ENCODE results near the gene SPSB3.
A peak's percentile ranks its signal among the peaks of the same experiment; 100 is the strongest.

Gene SPSB3

GRCh38 chr16:1777375-1778199, 4.8 kb downstream of the SPSB3 start:
- Histone ChIP-seq H3K4me1 (ENCODE audit: insufficient read depth, low read length) (no peaks in the 10 kb centered on the region; the same call in 1 of the 2 replicates), H3K9ac (ENCODE audit: low read depth, low read length) (no peak overlapping the region), H3K36me3 (ENCODE audit: insufficient read depth, low read length) (no peaks in the 10 kb centered on the region; the same call in none of the 2 replicates), H3K9me3 (ENCODE audit: control insufficient read depth, insufficient read depth, low read length) (no peaks in the 10 kb centered on the region)

- Histone ChIP-seq H3K36me3 (ENCODE audit: insufficient read depth, low read length) (no peaks in the 10 kb centered on the region; the same call in none of the 2 replicates), H3K9me3 (ENCODE audit: control insufficient read depth, insufficient read depth, low read length) (no peaks in the 10 kb centered on the region), H3K9ac (ENCODE audit: low read depth, low read length) (no peak overlapping the region), H3K4me1 (ENCODE audit: insufficient read depth, low read length) (no peaks in the 10 kb centered on the region; the same call in 1 of the 2 replicates)
Measured at GRCh38 chr16:1776991-1777374, 5.4 kb downstream of the SPSB3 start.

GRCh38 chr16:1776672-1776955, 5.8 kb downstream of the SPSB3 start:
- Histone ChIP-seq H3K9ac (ENCODE audit: low read depth, low read length) (no peak overlapping the region), H3K36me3 (ENCODE audit: insufficient read depth, low read length) (no peaks in the 10 kb centered on the region; the same call in none of the 2 replicates), H3K9me3 (ENCODE audit: control insufficient read depth, insufficient read depth, low read length) (no peaks in the 10 kb centered on the region), H3K4me1 (ENCODE audit: insufficient read depth, low read length) (no peaks in the 10 kb centered on the region; the same call in 1 of the 2 replicates)

- Histone ChIP-seq H3K9ac (ENCODE audit: low read depth, low read length) (no peak overlapping the region), H3K4me1 (ENCODE audit: insufficient read depth, low read length) (no peaks in the 10 kb centered on the region), H3K36me3 (ENCODE audit: insufficient read depth, low read length) (no peaks in the 10 kb centered on the region; the same call in none of the 2 replicates), H3K9me3 (ENCODE audit: control insufficient read depth, insufficient read depth, low read length) (no peaks in the 10 kb centered on the region)
Measured at GRCh38 chr16:1775846-1776671, 6.3 kb downstream of the SPSB3 start.

- Histone ChIP-seq H3K36me3 (ENCODE audit: insufficient read depth, low read length) (no peaks in the 10 kb centered on the region; the same call in none of the 2 replicates), H3K4me1 (ENCODE audit: insufficient read depth, low read length) (no peaks in the 10 kb centered on the region), H3K9ac (ENCODE audit: low read depth, low read length) (no peak overlapping the region)
Measured at GRCh38 chr16:1775006-1775845, 7.1 kb downstream of the SPSB3 start.

GRCh38 chr16:1774448-1774780, 8.0 kb downstream of the SPSB3 start:
- no peaks in the 10 kb centered on the region for H3K9me3 ChIP-seq (ENCODE audit: control insufficient read depth, insufficient read depth, low read length)
- no peaks in the 10 kb centered on the region; the same call in none of the 2 replicates for H3K36me3 ChIP-seq (ENCODE audit: insufficient read depth, low read length)
- H3K4me1 ChIP-seq (ENCODE audit: insufficient read depth, low read length), result no peaks in the 10 kb centered on the region
- 0 out of 2 replicates have a peak overlapping the region, but pooled peaks have one; percentile 92 for H3K9ac ChIP-seq (ENCODE audit: low read depth, low read length)

More at GRCh38 chr16:1775006-1775845, 7.1 kb downstream of the SPSB3 start:
- no peaks in the 10 kb centered on the region for H3K9me3 ChIP-seq (ENCODE audit: control insufficient read depth, insufficient read depth, low read length)

- Histone ChIP-seq H3K9ac (ENCODE audit: low read depth, low read length) (peak overlapping the region; percentile 92), H3K36me3 (ENCODE audit: insufficient read depth, low read length) (no peaks in the 10 kb centered on the region; the same call in none of the 2 replicates), H3K9me3 (ENCODE audit: control insufficient read depth, insufficient read depth, low read length) (no peaks in the 10 kb centered on the region), H3K4me1 (ENCODE audit: insufficient read depth, low read length) (no peaks in the 10 kb centered on the region)
Measured at GRCh38 chr16:1773703-1774447, 8.5 kb downstream of the SPSB3 start.

- H3K36me3 ChIP-seq (ENCODE audit: insufficient read depth, low read length), result no peaks in the 10 kb centered on the region; the same call in 1 of the 2 replicates
- H3K9ac ChIP-seq (ENCODE audit: low read depth, low read length), result peak within 1 kb of the TSS; percentile 92
- no peaks in the 10 kb centered on the region for H3K4me1 ChIP-seq (ENCODE audit: insufficient read depth, low read length)
- H3K9me3 ChIP-seq (ENCODE audit: control insufficient read depth, insufficient read depth, low read length), result no peaks in the 10 kb centered on the region
Measured at GRCh38 chr16:1772908-1773702, 9.3 kb downstream of the SPSB3 start, which contains the start of gene MRPS34. TSS of gene MRPS34 (minus strand) at chr16:1773134. CDS start at chr16:1773119, 15 bp downstream.

GRCh38 chr16:1772362-1772907, 9.9 kb downstream of the SPSB3 start, which contains the start of gene EME2:
TSS of gene EME2 (plus strand) at chr16:1772810. CDS start at chr16:1773228, 418 bp downstream.
- no peaks in the 10 kb centered on the region; the same call in 1 of the 2 replicates for H3K36me3 ChIP-seq (ENCODE audit: insufficient read depth, low read length)
- H3K9me3 ChIP-seq (ENCODE audit: control insufficient read depth, insufficient read depth, low read length), result no peaks in the 10 kb centered on the region

GRCh38 chr16:1771864-1772361, 10.5 kb downstream of the SPSB3 start:
- H3K9me3 ChIP-seq (ENCODE audit: control insufficient read depth, insufficient read depth, low read length), result no peaks in the 10 kb centered on the region
- peak overlapping the region; percentile 92 for H3K9ac ChIP-seq (ENCODE audit: low read depth, low read length)
- no peaks in the 10 kb centered on the region for H3K4me1 ChIP-seq (ENCODE audit: insufficient read depth, low read length)
- H3K36me3 ChIP-seq (ENCODE audit: insufficient read depth, low read length), result no peaks in the 10 kb centered on the region

More at GRCh38 chr16:1772362-1772907, 9.9 kb downstream of the SPSB3 start, which contains the start of gene EME2:
- Histone ChIP-seq H3K9ac (ENCODE audit: low read depth, low read length) (peak within 1 kb of the TSS; percentile 92), H3K4me1 (ENCODE audit: insufficient read depth, low read length) (no peaks in the 10 kb centered on the region)

GRCh38 chr16:1771188-1771863, 11.0 kb downstream of the SPSB3 start, which contains the start of gene NME3:
TSS of gene NME3 (minus strand) at chr16:1771543. CDS start at chr16:1771534, 9 bp downstream.
- Histone ChIP-seq H3K4me1 (ENCODE audit: insufficient read depth, low read length) (no peaks in the 10 kb centered on the region), H3K36me3 (ENCODE audit: insufficient read depth, low read length) (no peaks in the 10 kb centered on the region), H3K9me3 (ENCODE audit: control insufficient read depth, insufficient read depth, low read length) (no peaks in the 10 kb centered on the region), H3K9ac (ENCODE audit: low read depth, low read length) (peak within 1 kb of the TSS; percentile 92)

Measured in ES-I3 (cell line).